HepG2 (cell line): ENCODE results near the gene STRN3. TPM values are rescaled to one million over a fixed set of nuclear protein-coding genes. Genes with fewer than 3 reads are reported as not detected.

Experiments used
- BCL6 ChIP-seq: IDR thresholded peaks from 2 replicates; pipeline ENCODE4 v1.6.1; 2016; ENCODE audit warnings: missing genetic modification reagents, missing compliant biosample characterization
- EP300 ChIP-seq, 3 experiments: sonication (generic) in 1 of 3; formaldehyde crosslinking in 1 of 3; IDR thresholded peaks; 2 replicates each; pipeline versions ENCODE4 v1.5.1 to v1.6.1; 2011 to 2020; ENCODE audit warnings: low read depth in 2 of 3, low read length in 2 of 3, borderline replicate concordance in 1 of 3, improper control_type of control experiment in 1 of 3, mild to moderate bottlenecking in 1 of 3, missing genetic modification reagents in 1 of 3, moderate library complexity in 1 of 3
- GTF2F1 ChIP-seq: fragments of 150-350 bp; IDR thresholded peaks from 2 replicates; pipeline ENCODE4 v1.6.1; 2014; ENCODE audit warnings: low read length
- HNRNPK ChIP-seq: fragments of 200-400 bp; formaldehyde crosslinking; IDR thresholded peaks from 2 replicates; pipeline ENCODE4 v1.6.1; 2018; ENCODE audit warnings: low read length, low read depth, moderate library complexity, mild to moderate bottlenecking; ENCODE audit not compliant: poor library complexity, severe bottlenecking
- MIXL1 ChIP-seq: IDR thresholded peaks from 2 replicates; pipeline ENCODE4 v1.6.1; 2016
- NAIF1 ChIP-seq: sonication (generic); formaldehyde crosslinking; IDR thresholded peaks from 2 replicates; pipeline ENCODE4 v1.5.0; 2020; ENCODE audit warnings: mild to moderate bottlenecking, missing genetic modification reagents, borderline replicate concordance
- NR2F6 ChIP-seq, 2 experiments: IDR thresholded peaks; 2 replicates each; pipeline ENCODE4 v1.6.1; 2016; ENCODE audit warnings: antibody characterized with exemption in 1 of 2, mild to moderate bottlenecking in 1 of 2
- TEAD2 ChIP-seq: sonication (generic); formaldehyde crosslinking; IDR thresholded peaks from 2 replicates; pipeline ENCODE4 v1.9.0; 2021; ENCODE audit warnings: missing genetic modification reagents
- TOPORS ChIP-seq: sonication (generic); formaldehyde crosslinking; IDR thresholded peaks from 2 replicates; pipeline ENCODE4 v1.8.0; 2023; ENCODE audit warnings: mild to moderate bottlenecking, missing genetic modification reagents
- ZBTB8A ChIP-seq: sonication (generic); formaldehyde crosslinking; IDR thresholded peaks from 2 replicates; pipeline ENCODE4 v1.4.0; 2020; ENCODE audit warnings: mild to moderate bottlenecking, low read depth, missing genetic modification reagents, borderline replicate concordance
- ZKSCAN1 ChIP-seq: fragments of 150-350 bp; IDR thresholded peaks from 2 replicates; pipeline ENCODE4 v1.6.1; 2014; ENCODE audit warnings: low read length
- ZNF670 ChIP-seq: sonication (generic); formaldehyde crosslinking; IDR thresholded peaks from 2 replicates; pipeline ENCODE4 v1.8.0; 2022; ENCODE audit warnings: mild to moderate bottlenecking, missing genetic modification reagents, borderline replicate concordance
- ZNF724P ChIP-seq: sonication (generic); formaldehyde crosslinking; IDR thresholded peaks from 2 replicates; pipeline ENCODE4 v1.8.0; 2022; ENCODE audit warnings: missing genetic modification reagents, borderline replicate concordance
- polyA plus RNA-seq, 8 experiments: library from polyadenylated mRNA; depleted of rRNA in 3 of 8; stranded (reverse) in 7 of 8; unstranded in 1 of 8; fragments of >200 nt; fragmentation: Illumina TruSeq in 4 of 8; extraction: Trizol in 4 of 8; gene quantifications; 2 replicates each; pipeline versions ENCODE4 v1.2.1 to v1.2.3, GENCODE V29; 2011 to 2016; ENCODE audit warnings: low read depth in 4 of 8, missing spikeins in 1 of 8, mixed read lengths in 1 of 8; ENCODE audit not compliant: insufficient read depth in 1 of 8
- total RNA-seq, 5 experiments: library from RNA; depleted of rRNA; stranded (reverse); fragments of >200 nt; fragmentation: Illumina TruSeq; extraction: Trizol; gene quantifications; 2 replicates each; pipeline ENCODE4 v1.2.3, GENCODE V29; 2016; ENCODE audit warnings: low read depth in 1 of 5
- TF ChIP-seq, protein P1 (sequence below): sonication (generic); formaldehyde crosslinking; IDR thresholded peaks from 2 replicates; pipeline ENCODE4 v1.4.0; 2020; ENCODE audit warnings: mild to moderate bottlenecking, low read depth, missing genetic modification reagents
- TF ChIP-seq, protein P2 (sequence below): sonication (generic); formaldehyde crosslinking; IDR thresholded peaks from 2 replicates; pipeline ENCODE4 v1.5.1; 2020; ENCODE audit warnings: missing genetic modification reagents, mild to moderate bottlenecking, borderline replicate concordance
- TF ChIP-seq, protein P3 (sequence below): IDR thresholded peaks from 2 replicates; pipeline ENCODE4 v1.4.0; 2020; ENCODE audit warnings: mild to moderate bottlenecking, missing genetic modification reagents
- TF ChIP-seq, protein P4 (sequence below): sonication (generic); formaldehyde crosslinking; IDR thresholded peaks from 2 replicates; pipeline ENCODE4 v1.5.1; 2020; ENCODE audit warnings: missing genetic modification reagents, mild to moderate bottlenecking, borderline replicate concordance
- TF ChIP-seq, protein P5 (sequence below): sonication (generic); formaldehyde crosslinking; IDR thresholded peaks from 2 replicates; pipeline ENCODE4 v1.4.0; 2020; ENCODE audit warnings: mild to moderate bottlenecking, missing genetic modification reagents

Gene STRN3
- total and polyA plus RNA-seq, 2 of the 13 experiments (the other 11 are each of a cell fraction or from before 2014, with no cell fraction given): 49.4 to 123 TPM

DNA sequence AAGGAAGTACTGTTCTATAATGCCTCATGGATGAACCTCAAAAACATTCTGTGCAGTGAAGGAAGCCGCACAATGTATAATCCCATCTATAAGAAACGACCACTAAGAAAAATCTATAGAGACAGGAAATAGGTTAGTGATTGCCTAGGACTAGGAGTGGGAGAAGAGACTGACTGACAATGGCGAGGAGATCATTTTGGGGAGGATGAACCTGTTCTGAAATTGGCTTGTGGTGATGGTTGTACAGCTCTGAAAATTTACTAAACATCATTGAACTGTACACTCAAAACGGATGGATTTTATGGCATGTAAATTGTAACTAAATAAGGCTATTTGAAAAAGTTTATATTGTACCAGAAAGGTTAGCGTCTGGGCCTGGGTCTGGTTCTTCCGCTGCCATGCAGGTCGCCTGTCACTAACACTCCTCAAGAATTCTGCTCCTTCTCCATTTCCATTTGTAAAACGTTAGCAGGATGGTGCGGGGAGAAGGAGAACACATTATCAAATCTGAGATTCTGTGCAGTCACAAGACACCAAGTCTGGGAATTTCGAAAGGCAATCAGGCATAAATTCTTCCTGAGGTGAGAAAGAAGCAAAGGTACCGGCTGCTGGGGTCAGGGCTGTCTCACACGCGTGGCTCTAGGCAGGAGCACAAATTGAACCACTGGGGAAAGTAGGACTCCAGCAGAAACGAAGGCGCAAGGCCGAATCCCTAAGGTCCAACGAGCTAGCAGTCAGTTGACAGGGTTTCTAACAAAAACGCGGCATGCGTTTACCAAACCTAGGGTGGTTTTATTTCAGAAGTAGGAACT lies 152.7 kb downstream of the STRN3 start (continued):
- TF ChIP-seq ZNF670 (CRISPR knock-in tag): no peak
- TF ChIP-seq, protein P1, sequence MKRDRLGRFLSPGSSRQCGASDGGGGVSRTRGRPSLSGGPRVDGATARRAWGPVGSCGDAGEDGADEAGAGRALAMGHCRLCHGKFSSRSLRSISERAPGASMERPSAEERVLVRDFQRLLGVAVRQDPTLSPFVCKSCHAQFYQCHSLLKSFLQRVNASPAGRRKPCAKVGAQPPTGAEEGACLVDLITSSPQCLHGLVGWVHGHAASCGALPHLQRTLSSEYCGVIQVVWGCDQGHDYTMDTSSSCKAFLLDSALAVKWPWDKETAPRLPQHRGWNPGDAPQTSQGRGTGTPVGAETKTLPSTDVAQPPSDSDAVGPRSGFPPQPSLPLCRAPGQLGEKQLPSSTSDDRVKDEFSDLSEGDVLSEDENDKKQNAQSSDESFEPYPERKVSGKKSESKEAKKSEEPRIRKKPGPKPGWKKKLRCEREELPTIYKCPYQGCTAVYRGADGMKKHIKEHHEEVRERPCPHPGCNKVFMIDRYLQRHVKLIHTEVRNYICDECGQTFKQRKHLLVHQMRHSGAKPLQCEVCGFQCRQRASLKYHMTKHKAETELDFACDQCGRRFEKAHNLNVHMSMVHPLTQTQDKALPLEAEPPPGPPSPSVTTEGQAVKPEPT (CRISPR knock-in tag): no peak
- peak; percentile 19; the same call in 1 of the 2 replicates for TF ChIP-seq BCL6 (CRISPR knock-in tag)
- no peak for TF ChIP-seq NAIF1
- TF ChIP-seq GTF2F1: no peak
- no peak for TF ChIP-seq HNRNPK
- TF ChIP-seq, protein P2, sequence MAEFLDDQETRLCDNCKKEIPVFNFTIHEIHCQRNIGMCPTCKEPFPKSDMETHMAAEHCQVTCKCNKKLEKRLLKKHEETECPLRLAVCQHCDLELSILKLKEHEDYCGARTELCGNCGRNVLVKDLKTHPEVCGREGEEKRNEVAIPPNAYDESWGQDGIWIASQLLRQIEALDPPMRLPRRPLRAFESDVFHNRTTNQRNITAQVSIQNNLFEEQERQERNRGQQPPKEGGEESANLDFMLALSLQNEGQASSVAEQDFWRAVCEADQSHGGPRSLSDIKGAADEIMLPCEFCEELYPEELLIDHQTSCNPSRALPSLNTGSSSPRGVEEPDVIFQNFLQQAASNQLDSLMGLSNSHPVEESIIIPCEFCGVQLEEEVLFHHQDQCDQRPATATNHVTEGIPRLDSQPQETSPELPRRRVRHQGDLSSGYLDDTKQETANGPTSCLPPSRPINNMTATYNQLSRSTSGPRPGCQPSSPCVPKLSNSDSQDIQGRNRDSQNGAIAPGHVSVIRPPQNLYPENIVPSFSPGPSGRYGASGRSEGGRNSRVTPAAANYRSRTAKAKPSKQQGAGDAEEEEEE: no peak
- 0 out of 2 replicates have a peak, but pooled peaks have one; percentile 34 for TF ChIP-seq ZBTB8A (CRISPR knock-in tag)
- TF ChIP-seq, protein P3, sequence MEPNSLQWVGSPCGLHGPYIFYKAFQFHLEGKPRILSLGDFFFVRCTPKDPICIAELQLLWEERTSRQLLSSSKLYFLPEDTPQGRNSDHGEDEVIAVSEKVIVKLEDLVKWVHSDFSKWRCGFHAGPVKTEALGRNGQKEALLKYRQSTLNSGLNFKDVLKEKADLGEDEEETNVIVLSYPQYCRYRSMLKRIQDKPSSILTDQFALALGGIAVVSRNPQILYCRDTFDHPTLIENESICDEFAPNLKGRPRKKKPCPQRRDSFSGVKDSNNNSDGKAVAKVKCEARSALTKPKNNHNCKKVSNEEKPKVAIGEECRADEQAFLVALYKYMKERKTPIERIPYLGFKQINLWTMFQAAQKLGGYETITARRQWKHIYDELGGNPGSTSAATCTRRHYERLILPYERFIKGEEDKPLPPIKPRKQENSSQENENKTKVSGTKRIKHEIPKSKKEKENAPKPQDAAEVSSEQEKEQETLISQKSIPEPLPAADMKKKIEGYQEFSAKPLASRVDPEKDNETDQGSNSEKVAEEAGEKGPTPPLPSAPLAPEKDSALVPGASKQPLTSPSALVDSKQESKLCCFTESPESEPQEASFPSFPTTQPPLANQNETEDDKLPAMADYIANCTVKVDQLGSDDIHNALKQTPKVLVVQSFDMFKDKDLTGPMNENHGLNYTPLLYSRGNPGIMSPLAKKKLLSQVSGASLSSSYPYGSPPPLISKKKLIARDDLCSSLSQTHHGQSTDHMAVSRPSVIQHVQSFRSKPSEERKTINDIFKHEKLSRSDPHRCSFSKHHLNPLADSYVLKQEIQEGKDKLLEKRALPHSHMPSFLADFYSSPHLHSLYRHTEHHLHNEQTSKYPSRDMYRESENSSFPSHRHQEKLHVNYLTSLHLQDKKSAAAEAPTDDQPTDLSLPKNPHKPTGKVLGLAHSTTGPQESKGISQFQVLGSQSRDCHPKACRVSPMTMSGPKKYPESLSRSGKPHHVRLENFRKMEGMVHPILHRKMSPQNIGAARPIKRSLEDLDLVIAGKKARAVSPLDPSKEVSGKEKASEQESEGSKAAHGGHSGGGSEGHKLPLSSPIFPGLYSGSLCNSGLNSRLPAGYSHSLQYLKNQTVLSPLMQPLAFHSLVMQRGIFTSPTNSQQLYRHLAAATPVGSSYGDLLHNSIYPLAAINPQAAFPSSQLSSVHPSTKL (CRISPR knock-in tag): no peak
- TF ChIP-seq EP300 (IDR thresholded peaks at IDR 0.05; ENCODE audit: low read depth in 2 of 2, low read length in 2 of 2): no peak
- 0 out of 2 replicates have a peak, but pooled peaks have one; percentile 4 for TF ChIP-seq EP300 (CRISPR knock-in tag; IDR thresholded peaks at IDR 0.05; ENCODE audit: borderline replicate concordance)
- TF ChIP-seq ZNF724P (CRISPR knock-in tag): 0 out of 2 replicates have a peak, but pooled peaks have one; percentile 6
- no peak for TF ChIP-seq ZKSCAN1
- no peak for TF ChIP-seq TOPORS (CRISPR knock-in tag)
- no peak for TF ChIP-seq MIXL1 (CRISPR knock-in tag)
- no peak for TF ChIP-seq NR2F6 (IDR thresholded peaks at IDR 0.05)
- TF ChIP-seq NR2F6 (CRISPR knock-in tag; IDR thresholded peaks at IDR 0.05): no peak
- TF ChIP-seq, protein P4, sequence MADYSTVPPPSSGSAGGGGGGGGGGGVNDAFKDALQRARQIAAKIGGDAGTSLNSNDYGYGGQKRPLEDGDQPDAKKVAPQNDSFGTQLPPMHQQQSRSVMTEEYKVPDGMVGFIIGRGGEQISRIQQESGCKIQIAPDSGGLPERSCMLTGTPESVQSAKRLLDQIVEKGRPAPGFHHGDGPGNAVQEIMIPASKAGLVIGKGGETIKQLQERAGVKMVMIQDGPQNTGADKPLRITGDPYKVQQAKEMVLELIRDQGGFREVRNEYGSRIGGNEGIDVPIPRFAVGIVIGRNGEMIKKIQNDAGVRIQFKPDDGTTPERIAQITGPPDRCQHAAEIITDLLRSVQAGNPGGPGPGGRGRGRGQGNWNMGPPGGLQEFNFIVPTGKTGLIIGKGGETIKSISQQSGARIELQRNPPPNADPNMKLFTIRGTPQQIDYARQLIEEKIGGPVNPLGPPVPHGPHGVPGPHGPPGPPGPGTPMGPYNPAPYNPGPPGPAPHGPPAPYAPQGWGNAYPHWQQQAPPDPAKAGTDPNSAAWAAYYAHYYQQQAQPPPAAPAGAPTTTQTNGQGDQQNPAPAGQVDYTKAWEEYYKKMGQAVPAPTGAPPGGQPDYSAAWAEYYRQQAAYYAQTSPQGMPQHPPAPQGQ (CRISPR knock-in tag): 0 out of 2 replicates have a peak, but pooled peaks have one; percentile 21
- no peak for TF ChIP-seq TEAD2 (CRISPR knock-in tag)
- TF ChIP-seq, protein P5, sequence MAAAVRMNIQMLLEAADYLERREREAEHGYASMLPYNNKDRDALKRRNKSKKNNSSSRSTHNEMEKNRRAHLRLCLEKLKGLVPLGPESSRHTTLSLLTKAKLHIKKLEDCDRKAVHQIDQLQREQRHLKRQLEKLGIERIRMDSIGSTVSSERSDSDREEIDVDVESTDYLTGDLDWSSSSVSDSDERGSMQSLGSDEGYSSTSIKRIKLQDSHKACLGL (CRISPR knock-in tag): no peak
